ENCODE measurements around the gene MTFR1L. TPM values are rescaled to one million over a fixed set of nuclear protein-coding genes. Genes with fewer than 3 reads are reported as not detected.
A peak's percentile ranks its signal among the peaks of the same experiment; 100 is the strongest.

The MTFR1L gene
- total RNA-seq, 2 experiments from 2014 or later, result 36.6 to 37.7 TPM

GRCh38 chr1:25795946-25796810, 23.6 kb upstream of the MTFR1L start:
- peaks cover 35% of the 10 kb centered on the region for H3K4me1 Mint-ChIP-seq
- H3K36me3 Mint-ChIP-seq (ENCODE audit: low read depth), result peaks cover 2% of the 10 kb centered on the region
- peak; percentile 35 for DNase-seq
- H3K4me3 Mint-ChIP-seq, result no peak overlapping the region
- no peak overlapping the region for H3K27ac Mint-ChIP-seq
- peaks cover 12% of the 10 kb centered on the region for H3K27me3 Mint-ChIP-seq
- H3K9me3 Mint-ChIP-seq, result no peaks in the 10 kb centered on the region
- ChIA-PET CTCF (interaction anchor here (0.9 to 5.2 kb wide), 7 partner anchors 18 to 190 kb away, joined by 3 to 52 read pairs (median 3); no protein-coding TSS in a partner anchor), POLR2A (interaction anchor here (0.8 to 1.2 kb wide), 2 partner anchors 120 to 173 kb away, joined by 3 to 5 read pairs; no protein-coding TSS in a partner anchor)

GRCh38 chr1:25796811-25797458, 22.8 kb upstream of the MTFR1L start:
- no peaks in the 10 kb centered on the region for H3K9me3 Mint-ChIP-seq

GRCh38 chr1:25797939-25798338, 21.8 kb upstream of the MTFR1L start:
- ChIA-PET CTCF (interaction anchor here (0.6 to 5.2 kb wide), 14 partner anchors 10 to 278 kb away, joined by 3 to 52 read pairs (median 4); partner anchors contain the start of genes LDLRAP1 and MTFR1L), POLR2A (interaction anchor here (0.6 kb wide), 1 partner anchor 9 kb away, joined by 3 read pairs; no protein-coding TSS in a partner anchor)
- H3K4me3 Mint-ChIP-seq, result no peak overlapping the region
- no peak overlapping the region for H3K27ac Mint-ChIP-seq
- peaks cover 2% of the 10 kb centered on the region for H3K36me3 Mint-ChIP-seq (ENCODE audit: low read depth)
- H3K27me3 Mint-ChIP-seq, result peaks cover 13% of the 10 kb centered on the region
- DNase-seq, result peak; percentile 37
- H3K4me1 Mint-ChIP-seq, result peaks cover 44% of the 10 kb centered on the region
- H3K9me3 Mint-ChIP-seq, result no peaks in the 10 kb centered on the region

More at GRCh38 chr1:25796811-25797458, 22.8 kb upstream of the MTFR1L start:
- peak; percentile 84 for DNase-seq
- H3K27ac Mint-ChIP-seq, result peak overlapping the region; percentile 3
- H3K36me3 Mint-ChIP-seq (ENCODE audit: low read depth), result peaks cover 2% of the 10 kb centered on the region
- peak overlapping the region; percentile 57 for H3K4me3 Mint-ChIP-seq
- ChIA-PET CTCF (interaction anchor here (1.1 to 5.2 kb wide), 8 partner anchors 11 to 191 kb away, joined by 3 to 52 read pairs (median 4); no protein-coding TSS in a partner anchor), POLR2A (interaction anchor here (1.2 kb wide), 1 partner anchor 121 kb away, joined by 5 read pairs; no protein-coding TSS in a partner anchor)
- peaks cover 13% of the 10 kb centered on the region for H3K27me3 Mint-ChIP-seq
- H3K4me1 Mint-ChIP-seq, result peaks cover 37% of the 10 kb centered on the region

GRCh38 chr1:25798666-25799351, 20.9 kb upstream of the MTFR1L start:
- Mint-ChIP-seq H3K27me3 (peaks cover 13% of the 10 kb centered on the region), H3K4me1 (peaks cover 46% of the 10 kb centered on the region), H3K4me3 (peak overlapping the region; percentile 51), H3K36me3 (ENCODE audit: low read depth) (peaks cover 2% of the 10 kb centered on the region), H3K9me3 (no peaks in the 10 kb centered on the region), H3K27ac (no peak overlapping the region)
- DNase-seq, result no peak
- POLR2A ChIA-PET, result no interaction called here
- CTCF ChIA-PET, result interaction anchor here (0.6 to 5.2 kb wide), 16 partner anchors 9 to 279 kb away, joined by 3 to 52 read pairs (median 4); partner anchors contain the start of genes LDLRAP1 and MTFR1L

GRCh38 chr1:25799352-25799934, 20.3 kb upstream of the MTFR1L start:
- Mint-ChIP-seq H3K27ac (no peak overlapping the region), H3K27me3 (peaks cover 13% of the 10 kb centered on the region), H3K4me3 (peak overlapping the region; percentile 51), H3K4me1 (peaks cover 51% of the 10 kb centered on the region), H3K36me3 (ENCODE audit: low read depth) (peaks cover 2% of the 10 kb centered on the region), H3K9me3 (no peaks in the 10 kb centered on the region)
- no peak for DNase-seq
- ChIA-PET CTCF (interaction anchor here (0.7 to 1.4 kb wide), 5 partner anchors 8 to 191 kb away, joined by 3 to 4 read pairs (median 3); partner anchors contain the start of gene MTFR1L), POLR2A (no interaction called here)

- ChIA-PET CTCF (interaction anchor here (0.8 to 4.7 kb wide), 4 partner anchors 9 to 192 kb away, joined by 3 to 30 read pairs (median 3); no protein-coding TSS in a partner anchor), POLR2A (interaction anchor here (1.2 to 1.3 kb wide), 3 partner anchors 25 to 185 kb away, joined by 3 to 4 read pairs (median 3); no protein-coding TSS in a partner anchor)
- Mint-ChIP-seq H3K4me1 (peaks cover 55% of the 10 kb centered on the region), H3K27me3 (peaks cover 14% of the 10 kb centered on the region), H3K27ac (no peak within 1 kb of the TSS), H3K36me3 (ENCODE audit: low read depth) (peaks cover 2% of the 10 kb centered on the region), H3K4me3 (peak within 1 kb of the TSS; percentile 70), H3K9me3 (no peaks in the 10 kb centered on the region)
- DNase-seq, result peak; percentile 35
Measured at GRCh38 chr1:25799935-25800702, 19.6 kb upstream of the MTFR1L start, which contains the start of gene SELENON. Gene SELENON (plus strand): TSS chr1:25800193. CDS start chr1:25800231, 38 bp downstream.

GRCh38 chr1:25800703-25801377, 18.9 kb upstream of the MTFR1L start:
- DNase-seq, result no peak
- ChIA-PET POLR2A (interaction anchor here (1.2 to 1.3 kb wide), 4 partner anchors 26 to 257 kb away, joined by 3 to 4 read pairs (median 3); partner anchors contain the start of gene LDLRAP1), CTCF (interaction anchor here (0.8 to 4.7 kb wide), 7 partner anchors 10 to 297 kb away, joined by 3 to 30 read pairs (median 4); no protein-coding TSS in a partner anchor)
- Mint-ChIP-seq H3K9me3 (no peaks in the 10 kb centered on the region), H3K27ac (no peak overlapping the region), H3K27me3 (peaks cover 14% of the 10 kb centered on the region), H3K4me3 (peak overlapping the region; percentile 70), H3K4me1 (peaks cover 54% of the 10 kb centered on the region), H3K36me3 (ENCODE audit: low read depth) (peaks cover 2% of the 10 kb centered on the region)

- no peaks in the 10 kb centered on the region for H3K36me3 Mint-ChIP-seq (ENCODE audit: low read depth)
- ChIA-PET POLR2A (interaction anchor here (0.6 to 1.6 kb wide), 7 partner anchors 9 to 242 kb away, joined by 3 to 4 read pairs (median 3); no protein-coding TSS in a partner anchor), CTCF (interaction anchor here (0.7 to 4.7 kb wide), 5 partner anchors 8 to 283 kb away, joined by 3 to 30 read pairs (median 4); no protein-coding TSS in a partner anchor)
- H3K4me1 Mint-ChIP-seq, result peaks cover 33% of the 10 kb centered on the region
- H3K27ac Mint-ChIP-seq, result no peak overlapping the region
- DNase-seq, result no peak
- no peak overlapping the region for H3K4me3 Mint-ChIP-seq
- no peaks in the 10 kb centered on the region for H3K9me3 Mint-ChIP-seq
- H3K27me3 Mint-ChIP-seq, result peaks cover 9% of the 10 kb centered on the region
Measured at GRCh38 chr1:25802915-25803314, 16.8 kb upstream of the MTFR1L start.

GRCh38 chr1:25803368-25803767, 16.4 kb upstream of the MTFR1L start:
- ChIA-PET POLR2A (interaction anchor here (1.0 to 1.6 kb wide), 6 partner anchors 9 to 242 kb away, joined by 3 to 4 read pairs (median 3); no protein-coding TSS in a partner anchor), CTCF (interaction anchor here (0.6 to 4.7 kb wide), 6 partner anchors 8 to 562 kb away, joined by 3 to 30 read pairs (median 4); no protein-coding TSS in a partner anchor)
- H3K4me1 Mint-ChIP-seq, result peaks cover 30% of the 10 kb centered on the region

GRCh38 chr1:25804244-25804963, 15.3 kb upstream of the MTFR1L start:
- Mint-ChIP-seq H3K27me3 (peaks cover 9% of the 10 kb centered on the region), H3K9me3 (no peaks in the 10 kb centered on the region), H3K4me3 (no peak overlapping the region), H3K36me3 (ENCODE audit: low read depth) (no peaks in the 10 kb centered on the region), H3K27ac (no peak overlapping the region), H3K4me1 (peaks cover 29% of the 10 kb centered on the region)
- POLR2A ChIA-PET, result interaction anchor here (1.2 kb wide), 1 partner anchor 15 kb away, joined by 4 read pairs; the partner anchor contains the start of gene MTFR1L
- CTCF ChIA-PET, result interaction anchor here (4.7 kb wide), 1 partner anchor 195 kb away, joined by 30 read pairs; no protein-coding TSS in a partner anchor
- no peak for DNase-seq

More at GRCh38 chr1:25803368-25803767, 16.4 kb upstream of the MTFR1L start:
- no peaks in the 10 kb centered on the region for H3K36me3 Mint-ChIP-seq (ENCODE audit: low read depth)
- no peaks in the 10 kb centered on the region for H3K9me3 Mint-ChIP-seq
- H3K4me3 Mint-ChIP-seq, result no peak overlapping the region
- DNase-seq, result no peak
- H3K27ac Mint-ChIP-seq, result no peak overlapping the region
- H3K27me3 Mint-ChIP-seq, result peaks cover 9% of the 10 kb centered on the region
